Bronchial epithelial cell (primary cell): ENCODE data around the gene WNT7B. TPM values are rescaled to one million over a fixed set of nuclear protein-coding genes. Genes with fewer than 3 reads are reported as not detected.

ENCODE experiments used
- DNase-seq: peaks from one replicate; pipeline ENCODE4 v3.0.0-alpha.2; 2010; ENCODE audit warnings: low read depth
- FAIRE-seq: peaks from 2 replicates; lab custom pipeline; 2011; peaks lifted over from hg19 to GRCh38; lab: Jason Lieb, UNC
- H3K27me3 ChIP-seq: 2 replicates; pipeline ENCODE4 v1.5.1; 2011; ENCODE audit warnings: low read length; ENCODE audit not compliant: control insufficient read depth, insufficient read depth
- H3K36me3 ChIP-seq: 2 replicates; pipeline ENCODE4 v1.5.1; 2011; ENCODE audit warnings: low read length; ENCODE audit not compliant: control insufficient read depth, insufficient read depth
- H3K4me3 ChIP-seq: 2 replicates; pipeline ENCODE4 v1.5.1; 2011; ENCODE audit warnings: mild to moderate bottlenecking, low read depth, low read length, control low read depth
- total RNA-seq: library from RNA; depleted of rRNA; stranded (reverse); fragments of >200 nt; gene quantifications from 2 replicates; pipeline ENCODE4 v1.2.1, GENCODE V29; 2014
- TF ChIP-seq, protein P1 (sequence below): IDR thresholded peaks from 2 replicates; pipeline ENCODE4 v1.5.1; 2011; ENCODE audit warnings: mild to moderate bottlenecking, moderate library complexity, low read length, control low read depth, inconsistent platforms; ENCODE audit not compliant: insufficient read depth, severe bottlenecking

Gene WNT7B
- total RNA-seq, 1 donor from 2014 or later = 18.2 TPM

GRCh38 chr22:45922661-45923060, 54.3 kb downstream of the WNT7B start:
- TF ChIP-seq, protein P1, sequence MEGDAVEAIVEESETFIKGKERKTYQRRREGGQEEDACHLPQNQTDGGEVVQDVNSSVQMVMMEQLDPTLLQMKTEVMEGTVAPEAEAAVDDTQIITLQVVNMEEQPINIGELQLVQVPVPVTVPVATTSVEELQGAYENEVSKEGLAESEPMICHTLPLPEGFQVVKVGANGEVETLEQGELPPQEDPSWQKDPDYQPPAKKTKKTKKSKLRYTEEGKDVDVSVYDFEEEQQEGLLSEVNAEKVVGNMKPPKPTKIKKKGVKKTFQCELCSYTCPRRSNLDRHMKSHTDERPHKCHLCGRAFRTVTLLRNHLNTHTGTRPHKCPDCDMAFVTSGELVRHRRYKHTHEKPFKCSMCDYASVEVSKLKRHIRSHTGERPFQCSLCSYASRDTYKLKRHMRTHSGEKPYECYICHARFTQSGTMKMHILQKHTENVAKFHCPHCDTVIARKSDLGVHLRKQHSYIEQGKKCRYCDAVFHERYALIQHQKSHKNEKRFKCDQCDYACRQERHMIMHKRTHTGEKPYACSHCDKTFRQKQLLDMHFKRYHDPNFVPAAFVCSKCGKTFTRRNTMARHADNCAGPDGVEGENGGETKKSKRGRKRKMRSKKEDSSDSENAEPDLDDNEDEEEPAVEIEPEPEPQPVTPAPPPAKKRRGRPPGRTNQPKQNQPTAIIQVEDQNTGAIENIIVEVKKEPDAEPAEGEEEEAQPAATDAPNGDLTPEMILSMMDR = no peak
- Histone ChIP-seq H3K36me3 (peaks cover 6% of the 10 kb centered on the region), H3K27me3 (no peaks in the 10 kb centered on the region), H3K4me3 (no peak overlapping the region)
- DNase-seq = no peak
- no peak for FAIRE-seq

DNA sequence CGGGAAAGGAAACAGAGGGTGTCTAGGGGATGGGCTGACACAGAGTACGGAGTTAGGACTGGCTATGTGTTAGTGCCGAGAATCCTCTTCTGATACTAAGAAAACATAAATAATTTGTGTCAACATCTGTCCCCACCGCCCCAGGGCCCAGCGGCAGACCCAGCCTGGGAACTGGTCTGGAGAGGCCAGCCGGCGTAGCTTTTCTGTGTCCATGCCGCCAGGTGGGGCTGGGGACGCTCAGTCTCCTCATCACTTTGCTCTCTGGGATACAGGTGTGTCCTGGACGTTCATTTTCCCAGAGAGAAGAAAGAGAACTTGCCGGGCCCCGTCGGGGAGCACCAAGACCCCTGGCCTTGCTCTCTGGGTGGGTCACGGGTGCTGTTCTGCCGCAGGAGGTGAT, 54.7 kb downstream of the WNT7B start:
- FAIRE-seq (no peak), DNase-seq (no peak)
- H3K4me3 ChIP-seq = no peak overlapping the region
- TF ChIP-seq, protein P1 = no peak
- H3K27me3 ChIP-seq = no peaks in the 10 kb centered on the region
- H3K36me3 ChIP-seq = peaks cover 6% of the 10 kb centered on the region

- no peak for FAIRE-seq
Observed at GRCh38 chr22:45919504-45920286, 57.3 kb downstream of the WNT7B start.

GRCh38 chr22:45918459-45919370, 58.2 kb downstream of the WNT7B start:
- TF ChIP-seq, protein P1 = no peak
- no peaks in the 10 kb centered on the region for H3K27me3 ChIP-seq
- H3K4me3 ChIP-seq = no peak overlapping the region
- H3K36me3 ChIP-seq = peaks cover 2% of the 10 kb centered on the region
- DNase-seq (peak; percentile 63), FAIRE-seq (no peak)

More at GRCh38 chr22:45919504-45920286, 57.3 kb downstream of the WNT7B start:
- no peaks in the 10 kb centered on the region for H3K27me3 ChIP-seq
- peaks cover 2% of the 10 kb centered on the region for H3K36me3 ChIP-seq
- DNase-seq = peak; percentile 55
- no peak overlapping the region for H3K4me3 ChIP-seq
- TF ChIP-seq, protein P1 = no peak

DNA sequence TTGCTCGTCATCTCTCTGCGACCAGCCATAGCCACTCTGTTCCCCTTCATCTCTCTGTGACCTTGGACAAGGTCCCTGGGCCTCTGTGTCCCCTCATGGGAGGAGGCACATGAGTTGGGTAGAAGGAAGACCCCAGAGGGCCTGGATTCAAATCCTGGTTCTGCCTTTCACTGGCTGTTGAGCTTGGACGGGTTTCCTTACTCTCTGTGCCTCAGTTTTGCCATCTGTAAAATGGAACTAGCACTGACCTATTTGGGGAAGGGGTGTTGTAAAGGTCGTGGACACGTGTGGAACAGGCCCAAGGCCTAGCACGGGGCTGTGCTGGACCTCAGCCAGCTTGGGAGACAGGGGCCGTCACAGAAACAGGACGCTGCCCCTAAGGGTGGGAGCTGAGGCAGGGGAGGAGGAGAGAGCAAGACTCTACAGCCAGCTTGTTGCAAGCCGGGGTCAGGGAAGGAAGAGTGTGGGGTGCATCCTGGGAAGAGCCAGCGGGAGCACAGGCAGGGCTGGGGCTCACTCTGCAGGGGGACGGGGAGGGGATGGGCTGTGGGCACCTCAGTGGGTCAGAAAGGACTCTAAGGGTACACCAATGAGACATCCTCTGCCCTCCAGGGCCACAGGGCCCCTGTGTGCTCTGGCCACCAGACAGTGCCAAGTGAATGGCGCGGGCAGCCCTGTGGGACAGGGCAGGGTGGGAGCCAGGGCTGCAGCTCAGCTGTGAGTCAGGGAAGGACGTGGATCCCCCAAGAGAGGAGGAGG, 59.1 kb downstream of the WNT7B start:
- no peak for FAIRE-seq
- TF ChIP-seq, protein P1 = no peak

More for the DNA sequence above, 59.1 kb downstream of the WNT7B start:
- Histone ChIP-seq H3K27me3 (no peaks in the 10 kb centered on the region), H3K4me3 (no peak overlapping the region), H3K36me3 (peaks cover 1% of the 10 kb centered on the region)
- DNase-seq = no peak
